Measurements from ENCODE around the gene SH3PXD2A.

Gene SH3PXD2A

GRCh38 chr10:103756277-103756869 lies 99.0 kb downstream of the SH3PXD2A start:
- H3K36me3 Mint-ChIP-seq: no peaks in the 10 kb centered on the region
- H3K4me1 Mint-ChIP-seq: peaks cover 26% of the 10 kb centered on the region
- H3K4me3 Mint-ChIP-seq: no peak overlapping the region
- H3K27ac Mint-ChIP-seq: no peak overlapping the region
- no peaks in the 10 kb centered on the region for H3K27me3 Mint-ChIP-seq
- H3K9me3 Mint-ChIP-seq: no peaks in the 10 kb centered on the region

- no peaks in the 10 kb centered on the region for H3K9me3 Mint-ChIP-seq
- H3K4me1 Mint-ChIP-seq: peaks cover 15% of the 10 kb centered on the region
Measured at GRCh38 chr10:103752680-103753248, 102.6 kb downstream of the SH3PXD2A start.

GRCh38 chr10:103751667-103752290 lies 103.6 kb downstream of the SH3PXD2A start:
- H3K4me1 Mint-ChIP-seq: peaks cover 18% of the 10 kb centered on the region
- no peaks in the 10 kb centered on the region for H3K27me3 Mint-ChIP-seq
- no peak overlapping the region for H3K4me3 Mint-ChIP-seq
- no peak overlapping the region for H3K27ac Mint-ChIP-seq
- H3K9me3 Mint-ChIP-seq: no peaks in the 10 kb centered on the region
- no peaks in the 10 kb centered on the region for H3K36me3 Mint-ChIP-seq

More at GRCh38 chr10:103752680-103753248, 102.6 kb downstream of the SH3PXD2A start:
- Mint-ChIP-seq H3K36me3 (no peaks in the 10 kb centered on the region), H3K4me3 (no peak overlapping the region), H3K27ac (no peak overlapping the region), H3K27me3 (no peaks in the 10 kb centered on the region)

GRCh38 chr10:103750836-103751235 lies 104.5 kb downstream of the SH3PXD2A start:
- no peak overlapping the region for H3K27ac Mint-ChIP-seq
- no peak overlapping the region for H3K4me3 Mint-ChIP-seq
- H3K36me3 Mint-ChIP-seq: no peaks in the 10 kb centered on the region
- no peaks in the 10 kb centered on the region for H3K27me3 Mint-ChIP-seq
- H3K4me1 Mint-ChIP-seq: peaks cover 21% of the 10 kb centered on the region
- no peaks in the 10 kb centered on the region for H3K9me3 Mint-ChIP-seq

GRCh38 chr10:103749779-103750178 lies 105.6 kb downstream of the SH3PXD2A start:
- Mint-ChIP-seq H3K36me3 (no peaks in the 10 kb centered on the region), H3K27me3 (no peaks in the 10 kb centered on the region), H3K27ac (no peak overlapping the region), H3K9me3 (no peaks in the 10 kb centered on the region), H3K4me1 (peaks cover 24% of the 10 kb centered on the region), H3K4me3 (no peak overlapping the region)

GRCh38 chr10:103748020-103748419 lies 107.4 kb downstream of the SH3PXD2A start:
- no peak overlapping the region for H3K4me3 Mint-ChIP-seq

GRCh38 chr10:103747193-103747865 lies 108.0 kb downstream of the SH3PXD2A start:
- H3K4me1 Mint-ChIP-seq: peaks cover 24% of the 10 kb centered on the region

More at GRCh38 chr10:103748020-103748419, 107.4 kb downstream of the SH3PXD2A start:
- Mint-ChIP-seq H3K27ac (no peak overlapping the region), H3K36me3 (no peaks in the 10 kb centered on the region), H3K4me1 (peaks cover 24% of the 10 kb centered on the region), H3K27me3 (no peaks in the 10 kb centered on the region), H3K9me3 (no peaks in the 10 kb centered on the region)

GRCh38 chr10:103746598-103746997 lies 108.8 kb downstream of the SH3PXD2A start:
- H3K27me3 Mint-ChIP-seq: no peaks in the 10 kb centered on the region
- H3K27ac Mint-ChIP-seq: no peak overlapping the region
- no peak overlapping the region for H3K4me3 Mint-ChIP-seq
- H3K9me3 Mint-ChIP-seq: no peaks in the 10 kb centered on the region
- peaks cover 24% of the 10 kb centered on the region for H3K4me1 Mint-ChIP-seq
- no peaks in the 10 kb centered on the region for H3K36me3 Mint-ChIP-seq

More at GRCh38 chr10:103747193-103747865, 108.0 kb downstream of the SH3PXD2A start:
- no peaks in the 10 kb centered on the region for H3K36me3 Mint-ChIP-seq
- no peaks in the 10 kb centered on the region for H3K27me3 Mint-ChIP-seq
- H3K4me3 Mint-ChIP-seq: no peak overlapping the region
- H3K27ac Mint-ChIP-seq: no peak overlapping the region
- no peaks in the 10 kb centered on the region for H3K9me3 Mint-ChIP-seq

GRCh38 chr10:103745341-103746247 lies 109.8 kb downstream of the SH3PXD2A start:
- peak overlapping the region; percentile 93 for H3K27ac Mint-ChIP-seq
- H3K27me3 Mint-ChIP-seq: no peaks in the 10 kb centered on the region
- H3K36me3 Mint-ChIP-seq: no peaks in the 10 kb centered on the region
- H3K4me1 Mint-ChIP-seq: peaks cover 24% of the 10 kb centered on the region
- H3K9me3 Mint-ChIP-seq: no peaks in the 10 kb centered on the region
- H3K4me3 Mint-ChIP-seq: peak overlapping the region; percentile 47

GRCh38 chr10:103742824-103743223 lies 112.6 kb downstream of the SH3PXD2A start:
- H3K9me3 Mint-ChIP-seq: no peaks in the 10 kb centered on the region
- H3K4me1 Mint-ChIP-seq: peaks cover 16% of the 10 kb centered on the region
- H3K36me3 Mint-ChIP-seq: no peaks in the 10 kb centered on the region
- H3K27me3 Mint-ChIP-seq: no peaks in the 10 kb centered on the region
- H3K27ac Mint-ChIP-seq: no peak overlapping the region
- H3K4me3 Mint-ChIP-seq: no peak overlapping the region

GRCh38 chr10:103740611-103741010 lies 114.8 kb downstream of the SH3PXD2A start:
- Mint-ChIP-seq H3K4me3 (no peak overlapping the region), H3K27me3 (no peaks in the 10 kb centered on the region), H3K4me1 (peaks cover under 1% of the 10 kb centered on the region), H3K9me3 (no peaks in the 10 kb centered on the region), H3K36me3 (no peaks in the 10 kb centered on the region), H3K27ac (no peak overlapping the region)

- no peak overlapping the region for H3K27ac Mint-ChIP-seq
- no peaks in the 10 kb centered on the region for H3K9me3 Mint-ChIP-seq
- H3K4me1 Mint-ChIP-seq: no peaks in the 10 kb centered on the region
- no peak overlapping the region for H3K4me3 Mint-ChIP-seq
- no peaks in the 10 kb centered on the region for H3K36me3 Mint-ChIP-seq
- no peaks in the 10 kb centered on the region for H3K27me3 Mint-ChIP-seq
Measured at GRCh38 chr10:103739039-103739764, 116.2 kb downstream of the SH3PXD2A start.

GRCh38 chr10:103737735-103738367 lies 117.5 kb downstream of the SH3PXD2A start:
- H3K4me1 Mint-ChIP-seq: no peaks in the 10 kb centered on the region
- no peaks in the 10 kb centered on the region for H3K36me3 Mint-ChIP-seq
- no peak overlapping the region for H3K4me3 Mint-ChIP-seq
- no peak overlapping the region for H3K27ac Mint-ChIP-seq
- H3K27me3 Mint-ChIP-seq: no peaks in the 10 kb centered on the region
- no peaks in the 10 kb centered on the region for H3K9me3 Mint-ChIP-seq

- H3K4me1 Mint-ChIP-seq: no peaks in the 10 kb centered on the region
- no peak overlapping the region for H3K4me3 Mint-ChIP-seq
- no peaks in the 10 kb centered on the region for H3K9me3 Mint-ChIP-seq
- H3K36me3 Mint-ChIP-seq: no peaks in the 10 kb centered on the region
- no peak overlapping the region for H3K27ac Mint-ChIP-seq
- no peaks in the 10 kb centered on the region for H3K27me3 Mint-ChIP-seq
Measured at GRCh38 chr10:103736763-103737162, 118.6 kb downstream of the SH3PXD2A start.

Measured in activated naive CD4-positive, alpha-beta T cell treated with anti-CD3 and anti-CD28 coated beads, Interleukin-2, amount 50 U/mL, for 24 hours (primary cell).